ENCODE measurements around the gene ATP1A1. TPM values are rescaled to one million over a fixed set of nuclear protein-coding genes. Genes with fewer than 3 reads are reported as not detected.
A peak's percentile ranks its signal among the peaks of the same experiment; 100 is the strongest.

Gene ATP1A1
- total RNA-seq, 1 donor from 2014 or later: 213 TPM

DNA sequence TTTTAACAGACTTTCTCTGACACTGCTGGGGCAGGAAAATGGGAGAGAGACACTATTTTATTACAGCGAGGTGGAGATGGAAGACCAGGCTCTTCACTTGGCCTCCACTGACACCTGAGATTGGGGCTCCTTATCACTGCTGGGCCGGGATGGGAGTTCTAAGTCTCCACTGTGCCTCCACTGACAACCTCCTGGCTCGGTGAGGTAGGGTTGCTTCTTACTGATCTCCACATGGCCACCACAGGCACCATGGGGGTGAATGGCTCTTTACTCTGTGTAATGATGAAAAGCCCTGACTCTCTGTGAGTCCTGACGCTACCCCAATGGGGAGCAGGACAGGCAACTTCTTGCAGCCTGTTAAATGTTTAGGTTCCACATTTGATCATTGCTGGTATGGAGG, 67.7 kb downstream of the ATP1A1 start:
- Mint-ChIP-seq H3K36me3 (ENCODE audit: unreplicated experiment) (no peaks in the 10 kb centered on the region), H3K27ac (ENCODE audit: unreplicated experiment) (peak overlapping the region; percentile 41), H3K27me3 (ENCODE audit: unreplicated experiment) (peaks cover 24% of the 10 kb centered on the region), H3K4me3 (ENCODE audit: unreplicated experiment) (no peak overlapping the region), H3K9me3 (ENCODE audit: unreplicated experiment) (no peaks in the 10 kb centered on the region), H3K4me1 (ENCODE audit: unreplicated experiment) (peaks cover 33% of the 10 kb centered on the region)
- TF ChIP-seq, protein P1, sequence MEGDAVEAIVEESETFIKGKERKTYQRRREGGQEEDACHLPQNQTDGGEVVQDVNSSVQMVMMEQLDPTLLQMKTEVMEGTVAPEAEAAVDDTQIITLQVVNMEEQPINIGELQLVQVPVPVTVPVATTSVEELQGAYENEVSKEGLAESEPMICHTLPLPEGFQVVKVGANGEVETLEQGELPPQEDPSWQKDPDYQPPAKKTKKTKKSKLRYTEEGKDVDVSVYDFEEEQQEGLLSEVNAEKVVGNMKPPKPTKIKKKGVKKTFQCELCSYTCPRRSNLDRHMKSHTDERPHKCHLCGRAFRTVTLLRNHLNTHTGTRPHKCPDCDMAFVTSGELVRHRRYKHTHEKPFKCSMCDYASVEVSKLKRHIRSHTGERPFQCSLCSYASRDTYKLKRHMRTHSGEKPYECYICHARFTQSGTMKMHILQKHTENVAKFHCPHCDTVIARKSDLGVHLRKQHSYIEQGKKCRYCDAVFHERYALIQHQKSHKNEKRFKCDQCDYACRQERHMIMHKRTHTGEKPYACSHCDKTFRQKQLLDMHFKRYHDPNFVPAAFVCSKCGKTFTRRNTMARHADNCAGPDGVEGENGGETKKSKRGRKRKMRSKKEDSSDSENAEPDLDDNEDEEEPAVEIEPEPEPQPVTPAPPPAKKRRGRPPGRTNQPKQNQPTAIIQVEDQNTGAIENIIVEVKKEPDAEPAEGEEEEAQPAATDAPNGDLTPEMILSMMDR (IDR thresholded peaks at IDR 0.05): no peak
- no peak for DNase-seq (ENCODE audit: extremely low spot score, unreplicated experiment)

DNA sequence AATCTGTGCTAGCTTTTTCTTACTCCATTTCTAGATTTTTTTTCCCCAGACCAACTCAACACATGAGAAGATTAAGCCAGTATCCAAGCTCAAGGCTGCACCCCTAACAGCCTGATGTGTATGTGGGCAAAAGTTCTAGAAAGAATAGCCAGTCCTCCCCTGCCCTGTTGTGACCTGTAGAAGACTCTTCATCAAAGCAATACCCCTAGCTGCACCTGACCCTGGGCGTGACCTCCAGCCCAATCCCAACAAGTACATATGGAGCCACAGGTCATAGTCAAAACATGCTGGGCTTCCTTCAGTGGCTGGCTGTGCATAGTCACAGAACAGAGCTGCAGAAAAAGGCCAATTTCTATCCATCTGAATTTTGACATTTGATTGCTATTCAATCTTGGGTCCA, 72.5 kb downstream of the ATP1A1 start:
- TF ChIP-seq, protein P1 (IDR thresholded peaks at IDR 0.05): no peak
- H3K4me3 Mint-ChIP-seq (ENCODE audit: unreplicated experiment): no peak overlapping the region
- DNase-seq (ENCODE audit: extremely low spot score, unreplicated experiment): no peak
- no peaks in the 10 kb centered on the region for H3K9me3 Mint-ChIP-seq (ENCODE audit: unreplicated experiment)
- H3K27me3 Mint-ChIP-seq (ENCODE audit: unreplicated experiment): peaks cover 7% of the 10 kb centered on the region
- peaks cover 35% of the 10 kb centered on the region for H3K4me1 Mint-ChIP-seq (ENCODE audit: unreplicated experiment)
- no peak overlapping the region for H3K27ac Mint-ChIP-seq (ENCODE audit: unreplicated experiment)
- H3K36me3 Mint-ChIP-seq (ENCODE audit: unreplicated experiment): no peaks in the 10 kb centered on the region

DNA sequence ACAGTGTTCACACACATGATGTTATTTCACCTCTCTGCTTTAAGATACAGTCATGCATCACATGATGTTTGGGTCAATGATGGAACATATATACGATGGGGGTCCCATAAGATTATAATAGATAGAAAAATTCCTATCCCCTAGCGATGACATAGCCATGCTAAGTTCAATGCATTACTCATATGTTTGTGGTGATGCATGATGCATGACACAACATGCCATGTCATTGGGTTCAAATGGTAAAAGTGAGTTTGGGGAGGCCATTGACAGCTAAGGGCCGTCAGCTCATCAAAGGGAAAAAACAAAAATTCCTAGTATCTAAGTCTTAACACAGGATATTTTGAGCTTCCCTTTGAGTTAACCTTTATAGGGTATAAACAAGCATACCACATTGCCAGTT, 73.6 kb downstream of the ATP1A1 start:
- H3K27ac Mint-ChIP-seq (ENCODE audit: unreplicated experiment): no peak overlapping the region
- no peak overlapping the region for H3K4me3 Mint-ChIP-seq (ENCODE audit: unreplicated experiment)
- H3K9me3 Mint-ChIP-seq (ENCODE audit: unreplicated experiment): no peaks in the 10 kb centered on the region
- TF ChIP-seq, protein P1 (IDR thresholded peaks at IDR 0.05): no peak
- peaks cover 7% of the 10 kb centered on the region for H3K27me3 Mint-ChIP-seq (ENCODE audit: unreplicated experiment)
- DNase-seq (ENCODE audit: extremely low spot score, unreplicated experiment): no peak
- H3K36me3 Mint-ChIP-seq (ENCODE audit: unreplicated experiment): no peaks in the 10 kb centered on the region
- H3K4me1 Mint-ChIP-seq (ENCODE audit: unreplicated experiment): peaks cover 32% of the 10 kb centered on the region

DNA sequence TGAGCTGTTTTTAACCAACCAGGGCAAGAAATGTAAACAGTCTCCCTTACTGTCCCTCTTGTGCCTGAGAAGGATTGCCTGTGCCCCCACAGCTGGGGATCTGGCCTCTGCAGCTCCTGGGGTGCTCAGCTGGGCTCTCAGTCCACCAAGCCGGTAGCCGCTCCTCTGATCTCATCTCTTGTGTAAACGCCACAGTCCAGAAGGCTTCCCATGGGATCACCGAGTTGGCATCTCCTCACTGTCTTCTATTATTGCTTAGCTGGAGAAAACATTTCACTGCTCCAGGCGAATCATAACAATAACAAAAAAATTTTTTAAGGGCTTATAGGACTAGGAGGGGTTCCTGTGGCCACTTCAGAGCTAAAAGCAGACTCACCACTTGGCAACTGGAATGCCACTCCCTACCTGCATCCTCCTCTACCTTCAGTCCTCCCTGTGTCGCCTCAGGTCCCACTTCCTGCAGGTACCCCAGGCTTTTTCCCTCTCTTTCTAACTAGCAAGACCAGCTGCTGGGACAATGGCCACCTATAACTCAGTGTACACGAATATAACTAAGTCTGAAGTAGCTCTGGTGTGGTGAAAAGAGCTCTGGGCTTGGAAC, 75.8 kb downstream of the ATP1A1 start:
- H3K36me3 Mint-ChIP-seq (ENCODE audit: unreplicated experiment): no peaks in the 10 kb centered on the region
- H3K9me3 Mint-ChIP-seq (ENCODE audit: unreplicated experiment): no peaks in the 10 kb centered on the region
- peak overlapping the region; percentile 60 for H3K27ac Mint-ChIP-seq (ENCODE audit: unreplicated experiment)
- TF ChIP-seq, protein P1 (IDR thresholded peaks at IDR 0.05): no peak
- H3K4me1 Mint-ChIP-seq (ENCODE audit: unreplicated experiment): peaks cover 41% of the 10 kb centered on the region
- peaks cover 2% of the 10 kb centered on the region for H3K27me3 Mint-ChIP-seq (ENCODE audit: unreplicated experiment)
- no peak for DNase-seq (ENCODE audit: extremely low spot score, unreplicated experiment)
- peak overlapping the region; percentile 5 for H3K4me3 Mint-ChIP-seq (ENCODE audit: unreplicated experiment)

DNA sequence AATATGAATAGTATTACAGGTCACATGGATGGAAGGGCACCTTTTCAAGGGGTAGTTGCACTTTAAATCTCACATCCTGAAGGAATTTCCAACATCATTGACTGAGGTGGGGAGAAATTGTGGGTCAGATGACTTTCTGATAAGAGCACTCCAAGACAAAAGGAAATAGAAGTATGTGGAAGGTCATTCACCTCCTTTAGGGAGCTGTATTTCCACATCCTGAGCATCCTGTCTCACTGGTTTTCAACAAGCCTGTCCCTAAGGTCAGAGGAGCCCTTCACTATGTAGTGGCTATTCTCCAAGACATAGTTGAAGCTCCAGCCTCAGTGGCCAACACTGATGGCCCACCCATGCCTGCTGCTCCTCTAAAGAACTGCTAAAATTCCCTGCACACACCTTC, 76.5 kb downstream of the ATP1A1 start:
- H3K9me3 Mint-ChIP-seq (ENCODE audit: unreplicated experiment): no peaks in the 10 kb centered on the region
- TF ChIP-seq, protein P1 (IDR thresholded peaks at IDR 0.05): no peak
- no peak overlapping the region for H3K4me3 Mint-ChIP-seq (ENCODE audit: unreplicated experiment)
- no peak overlapping the region for H3K27ac Mint-ChIP-seq (ENCODE audit: unreplicated experiment)
- peaks cover 7% of the 10 kb centered on the region for H3K27me3 Mint-ChIP-seq (ENCODE audit: unreplicated experiment)
- no peak for DNase-seq (ENCODE audit: extremely low spot score, unreplicated experiment)
- no peaks in the 10 kb centered on the region for H3K36me3 Mint-ChIP-seq (ENCODE audit: unreplicated experiment)
- peaks cover 46% of the 10 kb centered on the region for H3K4me1 Mint-ChIP-seq (ENCODE audit: unreplicated experiment)
